ENCODE measurements around the gene APH1B.

The APH1B gene

DNA sequence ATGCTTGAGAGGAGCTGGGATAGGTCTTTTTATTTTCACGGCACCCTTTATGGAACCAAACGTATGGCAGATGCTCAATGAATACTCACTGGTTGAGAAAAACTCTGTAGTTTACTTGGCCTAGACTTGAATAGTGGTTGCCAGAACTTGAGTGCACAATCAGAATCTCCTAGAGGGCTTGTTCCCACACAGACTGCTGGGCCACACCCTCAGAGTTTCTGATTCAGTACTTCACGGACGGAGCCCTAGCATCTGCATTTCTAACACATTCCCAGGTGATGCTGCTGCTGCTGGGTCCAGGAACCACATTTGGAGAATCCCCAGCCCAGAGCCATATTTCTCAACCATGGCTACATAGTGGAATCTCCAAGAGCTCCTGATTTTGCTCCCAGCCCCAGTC, 79.7 kb downstream of the APH1B start:
- FAIRE-seq: no peak

DNA sequence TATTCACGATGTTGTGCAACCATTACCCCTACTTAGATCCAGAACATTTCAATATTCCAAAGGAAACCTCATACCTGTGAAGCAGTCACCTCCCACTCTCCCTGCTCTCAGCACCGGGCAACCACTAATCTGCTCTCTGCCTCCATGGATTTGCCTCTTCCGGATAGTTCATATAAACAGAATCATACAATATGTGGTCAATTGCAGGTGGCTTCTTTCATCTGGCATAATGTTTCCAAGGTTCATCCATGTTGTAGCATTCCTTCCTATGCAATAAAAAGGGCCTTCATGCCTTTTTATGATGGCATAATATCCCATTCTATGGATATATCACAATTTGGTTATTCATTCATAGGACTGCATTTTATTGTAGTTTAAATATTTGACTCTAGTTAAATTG, 80.3 kb downstream of the APH1B start:
- peak; percentile 95 for FAIRE-seq

DNA sequence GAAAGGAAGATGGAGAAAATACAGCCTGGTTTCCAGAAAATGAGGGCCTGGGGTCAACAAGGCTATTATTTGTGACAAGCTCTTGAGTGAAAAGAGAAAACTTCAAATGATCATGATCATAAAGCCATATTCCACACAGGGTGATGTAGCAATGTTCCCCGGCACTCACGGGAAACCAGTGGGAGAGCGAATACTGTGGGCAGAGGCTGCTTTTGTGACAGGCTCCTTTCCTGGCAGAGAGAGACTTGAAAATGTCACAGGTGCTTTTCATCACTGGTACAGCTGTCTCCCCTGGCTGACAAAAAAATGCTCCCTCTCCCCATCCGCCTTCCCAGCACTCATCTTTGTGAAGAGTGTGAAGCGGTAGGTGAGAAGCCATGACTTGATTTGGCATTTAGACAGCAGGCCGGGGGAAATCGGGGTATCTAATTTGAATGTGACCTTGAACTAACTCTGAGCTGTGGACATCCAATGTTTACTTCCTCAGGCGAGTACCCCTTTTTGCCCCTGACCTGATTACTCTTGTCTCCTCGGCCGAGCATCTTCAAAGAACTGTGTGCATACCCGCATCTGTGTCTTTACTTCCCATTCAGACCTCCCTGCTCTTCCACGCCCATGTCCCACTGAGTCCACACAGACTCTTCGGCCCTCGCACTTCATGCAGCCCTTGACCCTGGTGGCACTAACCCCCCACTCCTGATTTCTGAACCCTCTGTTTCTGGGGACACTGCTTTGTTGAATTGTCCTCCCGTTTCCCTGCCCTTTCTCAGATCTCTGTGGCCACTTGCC, 81.0 kb downstream of the APH1B start:
- no peak for FAIRE-seq

Measured in colon (tissue), 2 donors.